Heart left ventricle (tissue), 13 donors: ENCODE results near the gene DESI1.

Experiments
- POLR2A ChIP-seq, 2 donors: fragments of 450-650 bp; IDR thresholded peaks; one replicate each; pipeline ENCODE4 v1.6.1; 2017; ENCODE audit warnings: antibody characterized with exemption in 2 of 2, mild to moderate bottlenecking in 2 of 2, moderate library complexity in 2 of 2
- TF ChIP-seq, protein P1 (sequence below), 12 donors: fragments of 200-600 bp; sonication (generic) in 4 of 12; IDR thresholded peaks; one replicate each; pipeline versions ENCODE4 v1.5.0 to v1.8.0; 2018 to 2022; ENCODE audit warnings: antibody characterized with exemption in 12 of 12, mild to moderate bottlenecking in 5 of 12
- donor health status: ischemic (EF 13 %, LVEDD 7.1; RV severe dilation, severe dysfunction).
- donor health status: DM: no; HTN: yes; CAD: no.
- donor health status: DM: no; HTN: no; CAD: no.
- donor health status: ischemic (EF 25% LVEDD 6.9; RV normal size, moderate dysfunction).
- donor health status: ischemic (EF 25% LVEDD 5.7; RV mildly dilated, moderate dysfunction).
- donor health status: ischemic (EF 35%, LVEDD 5.7; RV mildly dilated, moderate dysfunction).
- donor health status: nonischemic (EF 11% LVEDD 7.7; RV severe dilation, severe dysfunction).
- donor health status: DM: yes; HTN: yes; CAD: no.
- donor health status: PGD.
- donor health status: ischemic (EF 29% LVEDD 5.4; RV normal size, mild dysfunction).
- donor health status: nonischemic (EF 23%, LVEDD 6.1; RV moderate dilation, normal function).

DNA sequence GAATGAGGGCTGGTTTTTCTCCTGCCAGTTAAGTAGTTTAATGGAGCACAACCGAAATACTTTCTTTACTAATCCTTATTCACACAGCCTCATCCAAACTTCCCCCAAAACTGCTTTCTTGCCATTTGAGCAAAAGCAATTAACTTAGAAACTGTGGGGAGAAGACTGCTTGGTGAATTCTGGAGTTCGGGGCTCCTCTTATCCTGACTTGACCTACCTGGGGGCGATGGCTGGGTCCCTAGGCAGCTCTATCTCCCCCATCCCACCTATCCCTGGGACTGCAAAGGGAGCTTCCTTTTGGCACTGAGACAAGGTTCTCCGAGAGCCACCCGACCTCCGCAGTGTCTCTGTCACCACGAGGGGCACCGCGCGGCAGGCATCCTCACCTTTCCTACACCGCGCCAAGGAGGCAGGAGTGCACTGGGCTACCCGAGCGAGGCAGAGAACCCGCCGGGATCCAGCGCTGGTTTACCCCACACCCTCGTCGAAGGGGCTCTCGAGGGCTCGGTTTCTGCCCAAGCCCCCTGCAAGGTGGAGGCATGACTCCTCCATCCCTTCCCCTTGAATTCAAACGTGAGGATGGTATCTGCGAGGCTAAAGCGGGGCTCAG lies 759 bp downstream of the DESI1 start:
- TF ChIP-seq, protein P1, sequence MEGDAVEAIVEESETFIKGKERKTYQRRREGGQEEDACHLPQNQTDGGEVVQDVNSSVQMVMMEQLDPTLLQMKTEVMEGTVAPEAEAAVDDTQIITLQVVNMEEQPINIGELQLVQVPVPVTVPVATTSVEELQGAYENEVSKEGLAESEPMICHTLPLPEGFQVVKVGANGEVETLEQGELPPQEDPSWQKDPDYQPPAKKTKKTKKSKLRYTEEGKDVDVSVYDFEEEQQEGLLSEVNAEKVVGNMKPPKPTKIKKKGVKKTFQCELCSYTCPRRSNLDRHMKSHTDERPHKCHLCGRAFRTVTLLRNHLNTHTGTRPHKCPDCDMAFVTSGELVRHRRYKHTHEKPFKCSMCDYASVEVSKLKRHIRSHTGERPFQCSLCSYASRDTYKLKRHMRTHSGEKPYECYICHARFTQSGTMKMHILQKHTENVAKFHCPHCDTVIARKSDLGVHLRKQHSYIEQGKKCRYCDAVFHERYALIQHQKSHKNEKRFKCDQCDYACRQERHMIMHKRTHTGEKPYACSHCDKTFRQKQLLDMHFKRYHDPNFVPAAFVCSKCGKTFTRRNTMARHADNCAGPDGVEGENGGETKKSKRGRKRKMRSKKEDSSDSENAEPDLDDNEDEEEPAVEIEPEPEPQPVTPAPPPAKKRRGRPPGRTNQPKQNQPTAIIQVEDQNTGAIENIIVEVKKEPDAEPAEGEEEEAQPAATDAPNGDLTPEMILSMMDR (IDR thresholded peaks at IDR 0.05): no peak
- TF ChIP-seq POLR2A (IDR thresholded peaks at IDR 0.05): no peak
